ENCODE data around the gene ANKRD23.

DNA sequence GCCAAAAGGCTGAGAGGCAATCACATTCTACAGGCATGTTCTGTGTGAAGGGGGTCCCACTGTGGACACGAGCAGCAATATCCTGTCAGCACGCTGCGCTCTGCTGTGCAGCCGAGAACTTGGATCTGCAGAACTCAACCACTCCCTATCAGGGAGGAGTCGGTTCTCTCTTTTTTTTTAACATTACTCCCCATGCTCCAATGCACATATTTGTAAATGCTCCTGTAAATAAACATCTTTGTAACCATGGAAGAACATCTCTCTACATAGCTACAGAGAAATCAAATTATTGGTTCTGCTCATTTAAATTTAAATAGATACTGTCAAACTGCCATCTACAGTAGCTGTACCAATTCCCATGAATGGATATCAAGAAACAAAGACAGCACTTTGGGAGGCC, 3.0 kb upstream of the ANKRD23 start:
- no peak for TF ChIP-seq EZH2 (IDR thresholded peaks at IDR 0.05; ENCODE audit: insufficient read depth, poor library complexity, severe bottlenecking)
- no peak for TF ChIP-seq EZH2phosphoT487 (IDR thresholded peaks at IDR 0.05; ENCODE audit: insufficient read depth, low read depth)

Data from GM23248 (cell line).